PC-9 (cell line): ENCODE measurements around the gene C8G.

Experiments used
- CTCF ChIP-seq: fragments of 200-600 bp; sonication (generic); conservative IDR thresholded peaks from 2 replicates; pipeline ENCODE4 v1.6.1; 2017; ENCODE audit warnings: mixed run types, antibody characterized with exemption, mild to moderate bottlenecking, moderate library complexity
- EZH2 ChIP-seq: fragments of 200-600 bp; sonication (generic); IDR thresholded peaks from 2 replicates; pipeline ENCODE4 v1.8.0; 2017; ENCODE audit warnings: antibody characterized with exemption, low read depth

DNA sequence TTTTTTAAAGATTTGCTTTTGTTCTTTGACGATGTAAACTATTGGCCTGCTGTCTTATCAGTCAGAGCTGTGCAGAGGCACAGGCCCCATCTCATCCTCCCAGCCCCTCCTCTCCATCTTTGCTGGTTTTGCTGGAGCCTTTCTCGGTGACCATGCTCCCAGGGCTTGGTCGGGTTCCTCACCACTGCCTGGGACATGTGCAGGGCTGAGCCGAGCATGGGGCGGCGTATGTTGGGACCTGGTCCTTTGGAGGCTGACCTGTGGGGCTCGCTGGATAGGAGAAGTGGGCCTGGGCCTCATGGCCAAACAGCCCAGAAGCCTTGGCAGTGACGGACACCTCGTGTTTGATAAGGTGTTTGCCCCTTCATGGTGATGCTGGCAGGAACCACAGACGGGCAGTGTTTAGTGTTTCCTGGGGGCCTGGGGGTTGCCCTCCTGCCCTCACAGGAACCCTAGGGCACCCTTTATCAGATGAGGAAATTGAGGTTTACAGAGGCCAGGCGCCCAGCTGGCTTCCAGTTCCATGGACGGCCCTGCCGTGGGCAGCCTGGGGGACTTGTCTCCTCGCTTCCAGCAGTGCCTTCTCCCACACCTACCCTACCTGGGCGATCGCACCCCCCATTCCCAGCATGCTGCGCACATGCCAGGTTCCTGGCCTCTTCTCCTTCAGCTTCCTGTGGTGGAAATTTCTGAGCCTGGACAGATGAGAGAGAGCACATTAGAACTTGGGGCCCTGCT, 31.2 kb upstream of the C8G start:
- TF ChIP-seq CTCF (no peak), EZH2 (no peak)
